NCI-H187 (cell line): ENCODE measurements around the gene COPE.
"Not testable (repeated sequence)": the region's sequence is repeated elsewhere in the genome, so short reads cannot be mapped to it uniquely, and the experiment has no call there.

Experiments
- DNase-seq, 2 experiments: peaks; one replicate each; lab custom pipeline; 2025; lab: John Stamatoyannopoulos, UW

Gene COPE

GRCh38 chr19:18940769-18941627 lies 21.8 kb upstream of the COPE start, which contains the start of gene HOMER3:
TSS of gene HOMER3 (minus strand) at chr19:18941217. CDS start at chr19:18938982, 2,235 bp downstream.
- DNase-seq = peak in 1 of 2 experiments; percentile 7

- DNase-seq = no peak
Observed at GRCh38 chr19:18939922-18940768, 21.0 kb upstream of the COPE start.

GRCh38 chr19:18939163-18939562 lies 20.0 kb upstream of the COPE start:
- DNase-seq = no peak

- DNase-seq = no peak
Observed at GRCh38 chr19:18933297-18933696, 14.1 kb upstream of the COPE start.

GRCh38 chr19:18932216-18932841 lies 13.1 kb upstream of the COPE start:
- no peak for DNase-seq

GRCh38 chr19:18931316-18932162 lies 12.4 kb upstream of the COPE start:
- DNase-seq = no peak

- DNase-seq = no peak
Observed at GRCh38 chr19:18929311-18929710, 10.1 kb upstream of the COPE start.

- DNase-seq = no peak
Observed at GRCh38 chr19:18928018-18928805, 9.0 kb upstream of the COPE start.

GRCh38 chr19:18924684-18925213 lies 5.6 kb upstream of the COPE start:
- no peak for DNase-seq

- no peak for DNase-seq
Observed at GRCh38 chr19:18922228-18922985, 3.2 kb upstream of the COPE start.

GRCh38 chr19:18921593-18921992 lies 2.4 kb upstream of the COPE start:
- DNase-seq = no peak

GRCh38 chr19:18920400-18920799 lies 1.2 kb upstream of the COPE start:
- DNase-seq = no peak

- DNase-seq = no peak
Observed at GRCh38 chr19:18919900-18920214, 670 bp upstream of the COPE start.

- not testable (repeated sequence) for DNase-seq
Observed at GRCh38 chr19:18917593-18917992, 1.6 kb downstream of the COPE start.

GRCh38 chr19:18915639-18916038 lies 3.5 kb downstream of the COPE start:
- no peak for DNase-seq

GRCh38 chr19:18913466-18913865 lies 5.7 kb downstream of the COPE start:
- no peak for DNase-seq

- DNase-seq = no peak
Observed at GRCh38 chr19:18912933-18913332, 6.3 kb downstream of the COPE start.

- no peak for DNase-seq
Observed at GRCh38 chr19:18910801-18911436, 8.3 kb downstream of the COPE start.

- DNase-seq = no peak
Observed at GRCh38 chr19:18910010-18910409, 9.2 kb downstream of the COPE start.
